T-cell (primary cell): ENCODE measurements around the gene NTHL1. TPM values are rescaled to one million over a fixed set of nuclear protein-coding genes. Genes with fewer than 3 reads are reported as not detected.

Experiments used
- ATAC-seq, 4 experiments: fragments of 200-7000 bp in 3 of 4; fragments of 150-1000 bp in 1 of 4; cut with Tn5 transposase; replicated peaks in 1 of 4; 1 replicate in 3 of 4; 2 replicates in 1 of 4; pipeline ENCODE4 v1.10.0; 2021; ENCODE audit warnings: moderate library complexity in 3 of 4, mild to moderate bottlenecking in 2 of 4, moderate number of reproducible peaks in 1 of 4
- CTCF ChIA-PET, 2 donors: fragments of 300-600 bp; sonication (Branson Sonifier 250); formaldehyde crosslinking; loops; one replicate each; lab custom pipeline; 2022; ENCODE audit warnings: antibody characterized with exemption in 2 of 2; lab: Charles Lee
- POLR2A ChIA-PET, 2 donors: fragments of 300-600 bp; sonication (Branson Sonifier 250); formaldehyde crosslinking; loops; one replicate each; lab custom pipeline; 2022; ENCODE audit warnings: antibody characterized with exemption in 2 of 2; lab: Charles Lee
- DNase-seq, 35 experiments: peaks; one replicate each; pipeline versions ENCODE4 v3.0.0 to v3.0.0-alpha.2; 2013 to 2023
- H3K27ac ChIP-seq: one replicate; pipeline ENCODE4 v1.5.1; 2013; ENCODE audit warnings: low read length
- H3K27me3 ChIP-seq, 2 experiments: replicated peaks in 1 of 2; 1 replicate in 1 of 2; 2 replicates in 1 of 2; pipeline versions ENCODE4 v1.6.1 to v1.7.0; 2013; ENCODE audit warnings: low read length in 1 of 2, mixed read lengths in 1 of 2; ENCODE audit not compliant: control insufficient read depth in 2 of 2, insufficient read depth in 2 of 2; ENCODE audit errors: extremely low read depth in 1 of 2
- H3K36me3 ChIP-seq, 2 donors: 1 replicate in 1 of 2; 2 replicates in 1 of 2; pipeline versions ENCODE4 v1.6.1 to v1.7.0; 2013; ENCODE audit warnings: low read length in 1 of 2; ENCODE audit not compliant: control insufficient read depth in 2 of 2, insufficient read depth in 1 of 2; ENCODE audit errors: extremely low read depth in 1 of 2
- H3K4me1 ChIP-seq, 2 experiments: 1 replicate in 1 of 2; 2 replicates in 1 of 2; pipeline versions ENCODE4 v1.6.1 to v1.7.0; 2013; ENCODE audit warnings: low read length in 2 of 2, mixed read lengths in 1 of 2; ENCODE audit not compliant: insufficient read depth in 2 of 2, control insufficient read depth in 1 of 2; ENCODE audit errors: extremely low read depth in 1 of 2
- H3K4me3 ChIP-seq, 2 donors: 1 replicate in 1 of 2; 2 replicates in 1 of 2; pipeline versions ENCODE4 v1.5.1 to v1.7.0; 2013; ENCODE audit warnings: mild to moderate bottlenecking in 2 of 2, low read length in 1 of 2, moderate library complexity in 1 of 2; ENCODE audit not compliant: control insufficient read depth in 1 of 2; ENCODE audit errors: extremely low read depth in 1 of 2
- H3K9me3 ChIP-seq: 2 replicates; pipeline ENCODE4 v1.7.0; 2013
- H3K27ac Mint-ChIP-seq, 2 donors: one replicate each; pipeline ENCODE4 v1.8.0; 2020 to 2021; ENCODE audit warnings: mild to moderate bottlenecking in 2 of 2, mixed read lengths in 2 of 2
- H3K27me3 Mint-ChIP-seq, 2 donors: one replicate each; pipeline ENCODE4 v1.8.0; 2021 to 2022; ENCODE audit warnings: mixed read lengths in 2 of 2
- H3K36me3 Mint-ChIP-seq: one replicate; pipeline ENCODE4 v1.8.0; 2021; ENCODE audit warnings: mixed read lengths
- H3K4me1 Mint-ChIP-seq, 3 donors: one replicate each; pipeline ENCODE4 v1.8.0; 2020 to 2022; ENCODE audit warnings: mixed read lengths in 3 of 3, mild to moderate bottlenecking in 1 of 3
- H3K4me3 Mint-ChIP-seq, 3 donors: one replicate each; pipeline ENCODE4 v1.8.0; 2020 to 2022; ENCODE audit warnings: mild to moderate bottlenecking in 3 of 3, mixed read lengths in 3 of 3, moderate library complexity in 3 of 3
- H3K9me3 Mint-ChIP-seq, 3 donors: one replicate each; pipeline ENCODE4 v1.8.0; 2020 to 2022; ENCODE audit warnings: mixed read lengths in 3 of 3
- WGBS: methylation state at CpG from one replicate; pipeline ENCODE4 v1.1.5; 2013; ENCODE audit warnings: missing lambda C conversion rate; ENCODE audit not compliant: insufficient coverage; 5-methylcytosine and 5-hydroxymethylcytosine counted together
- total RNA-seq, 35 experiments: library from RNA in 6 of 35; stranded (reverse) in 6 of 35; fragments of 120-200 nt in 1 of 35; gene quantifications; one replicate each; pipeline versions ENCODE4 v1.2.1 to v1.2.4 and lab custom pipeline; 2013 to 2026

Gene NTHL1
- total RNA-seq, 5 donors from 2014 or later (not counting 1 experiment from before 2014, with no cell fraction given), result 5.8 to 24.1 (median 18.3) TPM

GRCh38 chr16:2039274-2040031 is 8.2 kb downstream of the NTHL1 start:
- H3K27me3 Mint-ChIP-seq, result no peaks in the 10 kb centered on the region
- 84% methylated on average over 23 of the region's 29 CpGs for WGBS
- H3K4me1 Mint-ChIP-seq, result no peaks in the 10 kb centered on the region
- no peak for ATAC-seq
- no peak for DNase-seq
- no peaks in the 10 kb centered on the region for H3K9me3 Mint-ChIP-seq
- no peak overlapping the region for H3K27ac Mint-ChIP-seq
- peaks cover 0 to 2% of the 10 kb centered on the region in 2 donors for H3K36me3 ChIP-seq
- H3K27ac ChIP-seq, result no peak overlapping the region
- H3K4me3 Mint-ChIP-seq, result no peak overlapping the region
- H3K4me3 ChIP-seq, result no peak overlapping the region
- POLR2A ChIA-PET, result no interaction called here
- H3K9me3 ChIP-seq, result no peaks in the 10 kb centered on the region
- CTCF ChIA-PET, result interaction anchor here in 1 of 2 donors (0.5 kb wide), 1 partner anchor 492 kb away, joined by 4 read pairs; the partner anchor contains the start of gene CEMP1
- peaks cover 0 to 3% of the 10 kb centered on the region in 2 experiments for H3K4me1 ChIP-seq
- peaks cover 0 to 4% of the 10 kb centered on the region in 2 experiments for H3K27me3 ChIP-seq
- no peaks in the 10 kb centered on the region for H3K36me3 Mint-ChIP-seq

- POLR2A ChIA-PET, result no interaction called here
These were observed 9.0 kb downstream of the NTHL1 start for GRCh38 chr16:2038382-2039231.

GRCh38 chr16:2037647-2038381 is 9.8 kb downstream of the NTHL1 start:
- Mint-ChIP-seq H3K36me3 (no peaks in the 10 kb centered on the region), H3K4me3 (no peak overlapping the region), H3K27ac (no peak overlapping the region), H3K9me3 (no peaks in the 10 kb centered on the region), H3K27me3 (no peaks in the 10 kb centered on the region), H3K4me1 (peaks cover 0 to 2% (median 0%) of the 10 kb centered on the region in 3 donors)
- peaks cover 0 to 8% of the 10 kb centered on the region in 2 experiments for H3K4me1 ChIP-seq
- H3K27ac ChIP-seq, result no peak overlapping the region
- no peak for DNase-seq
- 84% methylated on average over 13 of the region's 29 CpGs for WGBS
- ChIA-PET CTCF (no interaction called here), POLR2A (no interaction called here)
- H3K27me3 ChIP-seq, result peaks cover 0 to 4% of the 10 kb centered on the region in 2 experiments
- H3K4me3 ChIP-seq, result no peak overlapping the region
- no peak for ATAC-seq
- H3K36me3 ChIP-seq, result no peaks in the 10 kb centered on the region
- H3K9me3 ChIP-seq, result no peaks in the 10 kb centered on the region

More at GRCh38 chr16:2038382-2039231, 9.0 kb downstream of the NTHL1 start:
- Histone ChIP-seq H3K27me3 (peaks cover 0 to 4% of the 10 kb centered on the region in 2 experiments), H3K9me3 (no peaks in the 10 kb centered on the region), H3K27ac (no peak overlapping the region), H3K4me1 (peaks cover 0 to 4% of the 10 kb centered on the region in 2 experiments), H3K36me3 (peaks cover 0 to 2% of the 10 kb centered on the region in 2 donors), H3K4me3 (no peak overlapping the region)
- Mint-ChIP-seq H3K9me3 (no peaks in the 10 kb centered on the region), H3K27me3 (no peaks in the 10 kb centered on the region), H3K4me1 (no peaks in the 10 kb centered on the region), H3K36me3 (no peaks in the 10 kb centered on the region), H3K4me3 (no peak overlapping the region), H3K27ac (no peak overlapping the region)
- no peak for ATAC-seq
- CTCF ChIA-PET, result no interaction called here
- WGBS, result 81% methylated on average over 28 of the region's 41 CpGs
- no peak for DNase-seq

- no peak overlapping the region for H3K27ac ChIP-seq
These were observed 10.5 kb downstream of the NTHL1 start for GRCh38 chr16:2037115-2037514.

GRCh38 chr16:2036200-2036966 is 11.3 kb downstream of the NTHL1 start:
- ATAC-seq (no peak), DNase-seq (no peak)
- 95% methylated on average over 46 of the region's 47 CpGs for WGBS
- no peak overlapping the region for H3K27ac ChIP-seq
- H3K9me3 ChIP-seq, result no peaks in the 10 kb centered on the region
- peaks cover 0 to 2% (median 0%) of the 10 kb centered on the region in 3 donors for H3K4me1 Mint-ChIP-seq
- H3K27me3 Mint-ChIP-seq, result no peaks in the 10 kb centered on the region
- H3K27ac Mint-ChIP-seq, result no peak overlapping the region
- H3K4me3 Mint-ChIP-seq, result no peak overlapping the region
- ChIA-PET POLR2A (no interaction called here), CTCF (no interaction called here)
- H3K36me3 ChIP-seq, result no peaks in the 10 kb centered on the region
- H3K9me3 Mint-ChIP-seq, result no peaks in the 10 kb centered on the region
- H3K36me3 Mint-ChIP-seq, result no peaks in the 10 kb centered on the region
- H3K4me3 ChIP-seq, result no peak overlapping the region
- H3K27me3 ChIP-seq, result peaks cover 0 to 5% of the 10 kb centered on the region in 2 experiments
- peaks cover 0 to 8% of the 10 kb centered on the region in 2 experiments for H3K4me1 ChIP-seq

More at GRCh38 chr16:2037115-2037514, 10.5 kb downstream of the NTHL1 start:
- ATAC-seq, result no peak
- H3K4me3 ChIP-seq, result no peak overlapping the region
- peaks cover 0 to 8% of the 10 kb centered on the region in 2 experiments for H3K4me1 ChIP-seq
- Mint-ChIP-seq H3K9me3 (no peaks in the 10 kb centered on the region), H3K36me3 (no peaks in the 10 kb centered on the region), H3K4me1 (peaks cover 0 to 2% (median 0%) of the 10 kb centered on the region in 3 donors), H3K27me3 (no peaks in the 10 kb centered on the region), H3K27ac (no peak overlapping the region), H3K4me3 (no peak overlapping the region)
- DNase-seq, result no peak
- POLR2A ChIA-PET, result no interaction called here
- H3K9me3 ChIP-seq, result no peaks in the 10 kb centered on the region
- no peaks in the 10 kb centered on the region for H3K36me3 ChIP-seq
- H3K27me3 ChIP-seq, result peaks cover 0 to 4% of the 10 kb centered on the region in 2 experiments
- CTCF ChIA-PET, result no interaction called here
- whole genome bisulfite sequencing, result 86% methylated on average over 9 of the region's 15 CpGs
